GM11168 (cell line): ENCODE data around the gene PCDHA1.

Experiments used
- in situ Hi-C: fragments of 300-500 bp; cut with MboI; formaldehyde crosslinking; loops from one replicate; pipeline ENCODE4 v1.12.0; 2022; ENCODE audit warnings: low sequenced_read_pairs; ENCODE audit not compliant: unreplicated experiment

PCDHA1 gene

DNA sequence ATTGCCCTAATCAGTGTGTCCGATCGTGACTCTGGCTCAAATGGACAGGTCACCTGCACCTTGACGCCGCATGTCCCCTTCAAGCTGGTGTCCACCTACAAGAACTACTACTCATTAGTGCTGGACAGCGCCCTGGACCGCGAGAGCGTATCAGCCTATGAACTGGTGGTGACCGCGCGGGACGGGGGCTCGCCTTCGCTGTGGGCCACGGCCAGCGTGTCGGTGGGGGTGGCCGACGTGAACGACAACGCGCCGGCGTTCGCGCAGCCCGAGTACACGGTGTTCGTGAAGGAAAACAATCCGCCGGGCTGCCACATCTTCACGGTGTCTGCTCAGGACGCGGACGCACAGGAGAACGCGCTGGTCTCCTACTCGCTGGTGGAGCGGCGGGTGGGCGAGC, 97.4 kb downstream of the PCDHA1 start:
- in situ Hi-C loops: no loop called here

DNA sequence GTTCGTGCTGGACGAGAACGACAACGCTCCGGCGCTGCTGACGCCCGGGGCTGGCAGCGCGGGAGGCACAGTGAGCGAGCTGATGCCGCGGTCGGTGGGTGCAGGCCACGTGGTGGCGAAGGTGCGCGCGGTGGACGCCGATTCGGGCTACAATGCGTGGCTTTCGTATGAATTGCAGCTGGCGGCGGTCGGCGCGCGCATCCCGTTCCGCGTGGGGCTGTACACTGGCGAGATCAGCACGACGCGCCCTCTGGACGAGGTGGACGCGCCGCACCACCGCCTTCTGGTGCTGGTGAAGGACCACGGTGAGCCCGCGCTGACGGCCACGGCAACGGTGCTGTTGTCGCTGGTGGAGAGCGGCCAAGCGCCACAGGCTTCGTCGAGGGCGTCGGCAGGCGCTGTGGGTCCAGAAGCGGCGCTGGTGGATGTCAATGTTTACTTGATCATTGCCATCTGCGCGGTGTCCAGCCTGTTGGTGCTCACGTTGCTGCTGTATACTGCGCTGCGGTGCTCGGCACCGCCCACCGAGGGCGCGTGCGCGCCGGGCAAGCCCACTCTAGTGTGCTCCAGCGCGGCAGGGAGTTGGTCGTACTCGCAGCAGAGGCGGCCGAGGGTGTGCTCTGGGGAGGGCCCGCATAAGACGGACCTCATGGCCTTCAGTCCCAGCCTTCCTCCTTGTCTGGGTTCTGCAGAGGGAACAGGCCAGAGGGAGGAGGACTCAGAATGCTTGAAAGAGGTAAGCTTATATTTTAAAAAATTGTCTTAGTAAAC, 98.2 kb downstream of the PCDHA1 start:
- in situ Hi-C loops: no loop called here

DNA sequence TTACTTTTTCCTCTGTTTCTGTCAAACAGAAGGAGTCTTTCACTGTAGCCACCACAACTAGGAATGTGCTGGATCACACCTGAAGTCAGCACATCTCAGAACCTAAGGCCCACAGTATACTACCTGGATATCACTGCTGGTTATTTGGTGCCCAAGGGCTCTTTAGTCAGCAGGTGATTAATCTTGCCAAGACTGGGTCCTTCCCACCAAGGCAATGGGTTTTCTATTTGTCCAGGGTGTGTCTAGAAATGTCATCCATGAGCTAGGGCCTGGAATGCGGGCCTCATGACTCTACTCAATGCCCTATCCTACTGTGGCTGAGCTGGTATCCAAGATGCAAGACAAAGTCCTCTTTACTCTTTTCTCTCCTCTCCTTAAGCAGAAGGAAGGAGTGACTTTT, 130.4 kb downstream of the PCDHA1 start:
- in situ Hi-C loops: no loop called here

DNA sequence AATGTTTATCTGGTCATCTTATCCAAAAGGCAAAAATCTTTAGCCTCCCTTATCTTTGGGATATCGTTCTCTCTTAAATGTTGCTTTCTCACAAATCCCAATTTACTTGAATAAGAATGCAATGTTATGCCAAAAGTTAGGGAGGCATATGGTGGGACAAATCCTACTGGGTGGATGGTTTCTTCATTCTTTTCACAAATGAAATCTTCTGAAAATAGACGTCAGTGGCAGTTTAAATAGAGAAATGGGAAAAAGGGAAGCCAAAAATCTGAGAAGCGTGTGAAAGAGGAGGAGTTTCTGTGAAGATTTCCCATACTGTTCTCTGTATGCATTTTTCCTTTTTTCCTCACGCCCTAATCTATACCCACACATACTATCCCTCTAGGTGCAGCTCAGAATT, 137.7 kb downstream of the PCDHA1 start:
- in situ Hi-C loops: no loop called here

DNA sequence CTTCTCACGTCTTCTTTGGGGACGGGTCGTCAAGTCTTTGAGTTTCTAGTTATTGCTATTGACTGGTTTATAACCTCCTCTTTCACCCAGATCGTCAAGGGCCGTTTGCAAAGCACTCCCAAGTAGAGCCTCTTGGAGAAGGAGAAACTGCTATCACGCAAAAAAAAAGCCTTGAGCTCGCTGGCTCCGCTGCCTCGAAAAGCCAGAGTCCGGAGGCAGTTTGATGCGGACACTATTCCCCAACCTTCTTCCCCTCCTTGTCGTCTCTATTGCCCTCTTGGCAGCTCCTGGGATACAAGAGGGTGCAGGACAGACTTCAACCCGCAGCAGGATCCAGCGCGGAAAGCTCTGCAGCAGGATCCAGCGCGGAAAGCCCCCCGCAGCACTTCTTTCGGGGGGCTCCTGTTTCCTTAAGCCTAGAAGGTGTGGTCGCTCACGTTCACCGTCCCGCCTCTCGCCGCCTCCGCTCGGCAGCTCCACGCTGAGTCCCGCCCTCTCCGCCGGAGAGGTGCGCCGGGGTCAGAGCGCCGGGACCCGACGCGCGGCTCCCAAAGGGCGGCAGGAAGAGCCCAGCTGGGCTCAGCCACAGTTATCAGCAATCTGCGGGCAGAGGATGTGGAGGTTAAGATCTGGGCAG, 140.0 kb downstream of the PCDHA1 start, which contains the start of gene PCDHAC1:
Gene PCDHAC1, plus strand, starts transcription at position 494 of the 637 bp plus-strand sequence. CDS start 594 bp downstream, outside the sequence.
- in situ Hi-C loops: no loop called here

DNA sequence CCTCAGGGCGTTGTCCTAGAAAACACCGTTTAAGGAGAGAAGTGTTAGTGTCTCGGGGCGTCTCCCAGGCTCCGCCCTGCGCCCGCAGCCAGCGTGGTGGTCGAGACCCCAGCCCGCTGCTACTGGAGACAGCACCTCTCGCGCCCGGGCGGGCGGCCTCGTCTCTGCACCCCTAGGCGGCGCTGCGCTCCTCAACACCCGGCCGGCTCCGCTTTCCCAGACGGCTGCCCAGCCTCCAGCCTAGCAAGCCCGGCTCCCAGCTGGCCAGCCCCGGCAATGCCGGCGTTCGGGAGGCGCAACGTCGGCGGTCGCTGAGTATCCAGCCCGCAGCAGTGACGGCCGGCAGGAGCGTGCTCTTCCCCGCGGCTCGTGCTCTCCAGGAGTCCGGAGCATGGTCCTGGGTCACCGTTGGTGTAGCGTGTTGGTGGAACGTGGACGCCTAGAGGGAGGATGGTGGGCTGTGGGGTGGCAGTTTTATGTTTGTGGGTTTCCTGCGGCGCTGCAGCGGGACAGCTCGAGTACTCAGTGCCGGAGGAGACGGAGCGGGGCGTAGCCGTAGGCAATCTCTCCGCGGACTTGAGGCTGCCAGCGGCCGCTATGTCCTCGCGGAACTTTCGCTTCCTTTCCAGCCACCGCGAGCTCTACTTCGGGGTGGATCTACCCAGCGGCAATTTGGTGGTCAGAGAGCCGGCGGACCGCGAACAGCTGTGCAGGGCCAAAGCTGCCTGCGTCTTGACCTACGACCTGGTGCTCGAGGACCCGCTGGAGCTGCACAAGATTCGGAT, 140.7 kb downstream of the PCDHA1 start:
- in situ Hi-C loops: no loop called here

DNA sequence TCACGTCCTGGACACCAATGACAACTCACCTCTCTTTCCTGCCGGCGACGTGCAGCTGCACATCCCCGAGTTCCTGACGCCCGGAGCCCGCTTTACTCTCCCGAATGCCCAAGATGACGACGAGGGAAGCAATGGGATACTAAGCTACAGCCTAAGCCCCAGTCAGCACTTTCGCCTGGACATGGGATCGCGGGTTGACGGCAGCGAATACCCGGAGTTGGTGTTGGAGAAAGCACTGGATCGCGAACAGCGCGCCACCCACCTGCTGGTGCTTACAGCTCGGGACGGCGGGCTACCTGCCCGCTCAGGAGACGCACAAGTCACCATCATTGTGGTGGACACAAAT, 141.3 kb downstream of the PCDHA1 start:
- in situ Hi-C loops: no loop called here

DNA sequence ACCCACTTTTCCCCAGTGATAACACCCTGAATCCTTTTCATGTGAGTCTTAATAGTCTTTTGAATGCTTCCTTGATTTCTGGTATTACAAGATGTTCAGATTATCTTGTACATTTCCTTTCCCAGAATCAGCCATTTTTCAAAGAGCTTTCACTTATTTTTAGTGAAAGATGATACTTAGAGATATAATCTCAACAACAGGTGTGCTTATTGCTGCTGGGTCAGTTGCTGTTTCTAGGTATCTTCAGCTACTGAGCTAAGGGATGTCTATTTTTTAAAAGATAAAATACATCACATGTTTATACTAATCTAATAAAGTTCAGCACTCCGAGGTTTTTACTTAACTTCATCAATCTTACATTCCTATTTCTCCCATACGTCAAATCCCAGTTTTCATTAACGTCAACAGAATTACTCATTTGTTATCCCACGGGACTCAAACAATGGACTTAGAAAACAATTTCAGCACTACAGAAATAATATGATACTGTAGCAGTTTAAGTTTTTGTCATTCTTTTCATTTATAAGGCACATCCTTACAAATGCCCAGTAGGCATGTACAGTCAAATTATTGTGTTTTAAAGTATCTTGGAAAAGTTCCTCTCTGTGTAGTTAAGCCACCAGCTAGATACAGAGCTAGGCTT, 149.1 kb downstream of the PCDHA1 start:
- in situ Hi-C loops: no loop called here

DNA sequence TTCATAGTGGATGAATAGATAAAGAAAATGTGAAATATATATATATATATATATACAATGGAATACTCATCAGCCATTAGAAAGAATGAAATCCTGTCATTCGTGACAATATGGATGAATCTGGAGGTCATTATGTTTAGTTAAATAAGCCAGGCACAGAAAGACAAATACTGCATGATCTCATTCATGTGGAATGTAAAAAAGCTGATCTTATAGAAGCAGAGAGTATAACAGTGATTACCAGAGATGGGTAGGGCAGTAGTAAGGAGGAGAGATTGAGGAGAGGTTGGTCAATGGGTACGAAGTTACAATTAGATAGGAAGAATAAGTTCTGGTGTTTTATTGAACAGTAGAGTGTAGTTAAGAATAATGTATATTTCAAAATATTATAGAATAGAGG, 160.6 kb downstream of the PCDHA1 start:
- in situ Hi-C loops: no loop called here

DNA sequence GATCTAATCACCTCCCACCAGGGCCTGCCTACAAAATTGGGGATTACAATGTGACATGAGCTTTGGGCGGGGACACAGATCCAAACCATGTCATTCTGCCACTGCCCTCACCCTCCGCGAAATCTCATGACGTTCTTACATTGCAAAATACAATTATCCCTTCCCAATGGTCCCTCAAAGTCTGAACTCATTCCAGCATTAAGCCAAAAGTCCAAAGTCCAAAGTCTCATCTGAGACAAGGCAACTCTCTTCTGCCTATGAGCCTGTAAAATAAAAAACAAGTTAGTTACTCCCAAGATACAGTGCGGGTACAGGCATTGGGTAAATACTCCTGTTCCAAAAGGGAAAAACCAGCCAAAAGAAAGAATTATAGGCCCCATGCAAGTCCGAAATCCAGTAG, 165.7 kb downstream of the PCDHA1 start:
- in situ Hi-C loops: no loop called here

DNA sequence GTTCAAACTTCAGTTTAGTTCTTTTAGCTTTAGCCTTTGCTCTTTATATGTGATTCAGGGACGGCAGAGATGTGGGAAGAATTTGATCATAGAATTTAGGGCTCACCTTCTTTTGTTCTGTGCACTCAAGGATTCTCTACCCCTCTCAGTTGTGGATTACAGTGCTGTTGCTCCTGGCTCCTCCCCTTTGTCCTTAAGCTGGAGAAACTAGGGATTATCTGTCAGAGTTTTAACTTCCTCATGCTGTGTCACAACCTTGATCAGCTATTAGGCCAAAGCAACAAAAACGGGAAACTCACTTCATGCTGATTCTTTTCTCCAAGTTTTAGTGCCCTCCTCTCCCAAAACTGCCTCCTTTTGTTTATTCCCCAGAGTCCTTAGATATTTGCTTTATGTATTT, 167.3 kb downstream of the PCDHA1 start:
- in situ Hi-C loops: no loop called here

DNA sequence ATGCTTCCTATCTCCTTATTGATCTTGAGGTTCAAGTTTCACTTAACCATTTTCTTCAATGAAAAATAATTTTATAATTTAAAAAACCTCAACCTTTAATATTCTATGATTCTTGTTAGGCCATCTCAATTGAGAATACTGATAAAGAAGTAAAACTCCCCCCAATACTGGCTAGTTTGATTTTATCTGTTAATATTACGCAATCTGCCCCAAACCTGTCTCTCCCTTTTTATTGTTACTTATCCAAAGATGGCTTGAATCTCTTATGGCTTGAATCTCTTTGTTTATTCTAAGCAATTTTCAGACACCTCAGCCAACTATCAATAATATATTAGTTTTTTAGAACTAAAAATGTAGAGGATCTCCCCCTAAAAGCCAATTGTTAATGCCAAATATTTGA, 176.2 kb downstream of the PCDHA1 start:
- in situ Hi-C loops: no loop called here

DNA sequence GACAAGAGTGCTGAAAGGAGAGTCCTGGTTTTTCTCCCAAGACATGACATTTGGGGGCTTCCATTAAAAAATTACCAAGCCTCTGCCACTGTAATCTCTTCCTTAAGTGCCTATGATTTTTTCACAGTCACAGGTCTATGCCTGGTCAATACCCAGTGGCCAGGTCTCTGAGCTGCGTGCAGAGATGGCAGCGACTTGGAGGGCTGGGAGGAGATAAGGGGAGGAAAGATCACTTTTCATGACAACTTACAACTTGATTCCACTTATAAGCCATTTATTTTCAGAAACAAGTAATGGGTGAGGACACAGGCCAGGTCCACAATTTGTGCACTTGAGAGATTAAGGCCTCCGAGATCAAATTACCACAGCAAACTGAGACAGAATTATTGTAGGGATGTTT, 178.4 kb downstream of the PCDHA1 start:
- in situ Hi-C loops: no loop called here

DNA sequence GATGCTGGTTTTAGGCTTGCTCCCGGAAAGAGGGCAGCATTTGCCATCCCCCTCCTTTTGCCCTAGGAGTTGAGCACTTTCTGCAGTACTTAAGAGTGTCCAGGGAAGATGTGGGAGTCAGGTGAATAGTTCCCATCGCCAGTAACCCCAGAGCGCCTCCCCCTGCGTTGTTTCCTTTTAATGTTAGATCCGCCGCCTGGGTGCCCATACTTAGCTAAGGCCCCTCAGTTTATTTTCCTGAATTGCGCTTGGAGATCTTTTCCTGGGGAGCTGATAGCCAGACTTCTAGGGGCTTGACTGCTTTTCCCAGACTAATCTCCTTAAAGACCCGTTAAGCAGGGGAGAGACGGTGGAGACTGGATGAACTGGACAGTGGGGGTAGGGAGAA, 180.0 kb downstream of the PCDHA1 start:
- in situ Hi-C loops: no loop called here

DNA sequence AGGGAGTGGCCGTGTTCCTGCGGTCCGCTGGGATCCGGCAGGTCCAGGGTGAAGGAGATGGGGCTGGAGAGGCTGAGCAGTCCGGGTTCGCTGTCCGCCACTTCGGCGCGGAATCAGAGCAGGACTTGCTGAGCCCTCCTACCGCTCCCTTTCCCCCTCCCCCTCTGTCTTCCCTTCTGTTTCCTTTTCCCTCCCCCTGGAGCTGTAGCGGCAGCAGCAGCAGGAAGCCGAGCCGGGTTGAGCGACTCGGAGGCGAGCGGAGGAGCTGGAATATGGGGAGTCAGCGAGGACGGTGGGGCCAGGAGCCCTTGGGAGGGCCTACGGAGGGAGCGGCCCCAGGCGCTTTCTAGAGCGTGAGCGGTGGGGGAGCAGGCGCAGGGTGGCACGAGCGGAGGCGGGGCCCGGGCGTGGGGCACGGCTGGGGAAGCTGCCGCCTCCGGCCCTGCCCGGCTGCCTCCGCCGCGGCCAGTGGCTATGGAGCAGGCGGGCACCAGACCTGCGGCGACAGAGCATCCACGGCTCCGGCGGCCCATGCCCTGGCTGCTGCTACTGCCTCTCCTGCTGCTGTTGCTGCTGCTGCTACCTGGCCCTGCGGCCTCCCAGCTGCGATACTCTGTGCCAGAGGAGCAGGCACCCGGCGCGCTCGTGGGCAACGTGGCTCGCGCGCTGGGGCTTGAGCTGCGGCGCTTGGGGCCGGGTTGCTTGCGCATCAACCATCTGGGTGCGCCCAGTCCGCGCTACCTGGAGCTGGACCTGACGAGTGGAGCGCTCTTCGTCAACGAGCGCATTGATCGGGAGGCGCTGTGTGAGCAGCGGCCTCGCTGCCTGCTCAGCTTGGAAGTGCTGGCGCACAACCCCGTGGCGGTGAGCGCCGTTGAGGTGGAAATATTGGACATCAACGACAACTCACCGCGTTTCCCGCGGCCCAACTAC, 180.6 kb downstream of the PCDHA1 start, which contains the start of gene PCDHAC2:
Gene PCDHAC2, plus strand, starts transcription at position 184 of the 933 bp plus-strand sequence. Its CDS starts 291 bp downstream, at position 475.
- in situ Hi-C loops: no loop called here

DNA sequence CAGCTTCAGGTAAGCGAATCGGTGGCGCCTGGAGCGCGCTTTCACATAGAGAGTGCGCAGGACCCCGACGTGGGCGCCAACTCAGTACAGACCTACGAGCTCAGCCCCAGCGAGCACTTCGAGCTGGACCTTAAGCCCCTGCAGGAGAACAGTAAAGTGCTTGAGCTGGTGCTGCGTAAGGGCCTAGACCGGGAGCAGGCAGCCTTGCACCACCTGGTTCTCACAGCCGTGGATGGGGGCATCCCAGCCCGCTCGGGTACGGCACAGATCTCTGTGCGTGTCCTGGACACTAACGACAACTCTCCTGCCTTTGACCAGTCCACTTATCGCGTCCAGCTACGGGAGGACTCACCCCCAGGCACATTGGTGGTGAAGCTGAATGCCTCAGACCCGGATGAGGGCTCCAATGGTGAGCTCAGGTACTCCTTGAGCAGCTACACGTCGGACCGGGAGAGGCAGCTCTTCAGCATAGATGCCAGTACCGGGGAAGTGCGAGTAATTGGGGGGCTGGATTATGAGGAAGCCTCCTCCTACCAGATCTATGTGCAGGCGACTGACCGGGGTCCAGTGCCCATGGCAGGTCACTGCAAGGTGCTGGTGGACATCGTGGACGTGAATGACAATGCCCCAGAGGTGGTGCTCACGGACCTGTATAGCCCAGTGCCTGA, 181.4 kb downstream of the PCDHA1 start:
- in situ Hi-C loops: no loop called here

DNA sequence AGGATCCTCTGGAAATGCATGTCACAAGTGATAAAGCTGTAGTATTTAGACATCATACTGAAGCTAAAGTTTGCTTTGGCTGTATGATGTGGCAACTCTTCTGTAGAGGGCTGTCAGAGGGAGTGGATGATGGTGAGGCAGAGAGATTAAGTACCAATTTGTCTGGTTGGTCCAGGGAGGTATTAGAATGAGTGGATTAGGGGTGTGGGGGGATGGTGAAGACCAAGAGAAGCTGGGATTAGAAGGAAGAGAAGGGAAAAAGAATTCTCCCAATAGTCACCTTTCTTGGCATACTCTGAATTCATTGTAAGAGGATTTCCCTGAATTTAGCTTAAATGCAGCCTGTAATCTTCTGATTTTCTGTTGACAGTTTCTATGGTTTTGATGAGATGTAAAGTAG, 183.9 kb downstream of the PCDHA1 start:
- in situ Hi-C loops: no loop called here

DNA sequence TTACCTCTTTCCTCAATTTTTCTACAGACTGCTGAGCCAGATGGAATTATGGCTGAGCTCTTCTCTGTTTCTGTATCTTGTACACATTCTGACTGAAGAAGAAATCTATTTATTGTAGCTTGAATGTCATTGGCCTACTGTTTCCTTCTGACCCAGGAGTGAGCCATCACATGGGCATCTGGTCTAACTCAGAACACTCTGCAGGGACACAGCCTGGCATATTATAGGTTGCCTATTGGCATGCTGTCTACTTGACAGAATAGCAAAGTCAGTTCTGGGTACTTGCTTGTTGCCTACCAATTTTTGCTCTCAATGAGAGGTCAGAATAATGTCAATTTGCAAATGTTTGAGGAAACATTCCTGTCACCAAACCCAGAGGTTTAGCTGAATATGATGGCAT, 187.6 kb downstream of the PCDHA1 start:
- in situ Hi-C loops: no loop called here

DNA sequence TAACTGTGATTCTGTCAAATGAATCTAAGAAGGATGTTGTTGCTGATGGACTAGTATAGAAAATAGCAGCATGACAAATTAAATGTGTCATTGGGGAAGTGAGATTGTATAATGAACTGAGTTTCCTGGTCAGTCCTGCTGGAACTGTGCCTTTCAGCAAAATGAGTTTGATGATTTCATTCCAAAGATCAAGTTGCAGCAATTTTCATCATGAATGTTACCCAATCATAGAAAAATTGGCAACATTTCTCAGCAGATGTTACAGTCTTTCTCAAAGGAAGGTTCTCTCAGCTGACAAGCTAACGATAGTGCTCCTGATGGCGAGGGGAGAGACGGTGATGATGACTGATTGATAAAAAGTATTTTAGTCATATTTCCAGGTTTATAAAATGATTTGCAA, 191.1 kb downstream of the PCDHA1 start:
- in situ Hi-C loops: no loop called here
